ENCODE data around the gene CETP. TPM values are rescaled to one million over a fixed set of nuclear protein-coding genes. Genes with fewer than 3 reads are reported as not detected.
"Not testable (repeated sequence)": the region's sequence is repeated elsewhere in the genome, so short reads cannot be mapped to it uniquely, and the experiment has no call there.

CETP gene
- total and polyA plus RNA-seq, 12 donors = 1.2 to 7.9 (median 2.8) TPM

DNA sequence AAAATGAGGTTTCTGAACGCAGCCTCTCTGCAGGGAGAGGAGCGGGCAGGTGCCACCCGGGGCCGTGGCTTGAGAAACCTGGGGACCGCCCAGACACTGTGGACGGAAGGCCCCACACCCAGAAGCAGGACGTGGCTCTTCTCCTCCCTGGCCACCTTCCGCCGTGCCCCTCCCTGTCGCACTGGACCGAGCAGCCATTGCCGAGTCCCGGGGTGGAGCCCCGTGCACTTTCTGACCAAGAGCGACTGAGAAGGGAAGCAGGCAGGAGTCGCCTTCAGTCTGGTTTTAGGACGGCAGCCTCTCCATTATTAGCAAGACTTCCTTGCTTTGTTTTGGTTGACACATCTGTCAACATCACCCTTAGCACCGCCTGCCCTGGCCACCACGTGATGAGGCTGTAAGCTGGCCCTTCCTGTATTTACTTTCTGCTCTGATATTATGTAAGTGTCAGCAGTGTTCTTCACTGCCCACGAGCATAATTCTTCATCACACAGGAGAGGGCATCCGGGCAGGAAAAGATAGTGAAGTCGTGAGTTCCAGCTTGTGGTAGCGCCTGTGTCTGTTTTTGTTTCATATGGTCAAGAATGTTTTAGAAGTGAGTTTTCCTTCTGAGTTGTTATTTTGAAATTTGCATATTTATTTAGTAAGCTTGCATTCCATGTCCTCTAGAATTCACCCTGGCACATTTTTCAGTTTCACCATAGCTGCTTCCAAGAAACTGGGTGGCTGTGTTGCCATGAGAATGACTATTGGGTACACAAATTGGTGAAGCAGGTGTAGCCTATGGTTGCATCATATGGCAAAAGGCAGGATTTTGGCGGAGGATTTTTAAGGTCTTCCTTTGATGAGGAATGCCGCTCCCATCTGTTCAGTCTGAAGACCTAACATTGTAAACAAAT, 28.8 kb upstream of the CETP start:
- intact Hi-C loops (cut with DNase I) = no loop called here
- peaks cover 18 to 51% of the 10 kb centered on the region in 2 donors for H3K4me1 ChIP-seq (replicated peaks in 1 of 2)
- H3K27me3 ChIP-seq = no peaks in the 10 kb centered on the region
- peak; percentile 78 to 96 (median 88) for DNase-seq
- WGBS, 4 donors = 1 to 5% (median 2%) methylated on average over 11 to 25 of the region's 25 CpGs
- H3K36me3 ChIP-seq (replicated peaks in 1 of 2) = peaks cover 0 to 31% of the 10 kb centered on the region in 2 donors
- H3K9me3 ChIP-seq (replicated peaks in 1 of 3) = no peaks in the 10 kb centered on the region
- peak overlapping the region; percentile 74 to 98 (median 90) for H3K4me3 ChIP-seq
- peak; percentile 16 to 87 for TF ChIP-seq POLR2A (IDR thresholded peaks at IDR 0.05)
- no peak for TF ChIP-seq CTCF (IDR thresholded peaks at IDR 0.05)
- H3K27ac ChIP-seq = peak overlapping the region; percentile 93 to 99 (median 97)

DNA sequence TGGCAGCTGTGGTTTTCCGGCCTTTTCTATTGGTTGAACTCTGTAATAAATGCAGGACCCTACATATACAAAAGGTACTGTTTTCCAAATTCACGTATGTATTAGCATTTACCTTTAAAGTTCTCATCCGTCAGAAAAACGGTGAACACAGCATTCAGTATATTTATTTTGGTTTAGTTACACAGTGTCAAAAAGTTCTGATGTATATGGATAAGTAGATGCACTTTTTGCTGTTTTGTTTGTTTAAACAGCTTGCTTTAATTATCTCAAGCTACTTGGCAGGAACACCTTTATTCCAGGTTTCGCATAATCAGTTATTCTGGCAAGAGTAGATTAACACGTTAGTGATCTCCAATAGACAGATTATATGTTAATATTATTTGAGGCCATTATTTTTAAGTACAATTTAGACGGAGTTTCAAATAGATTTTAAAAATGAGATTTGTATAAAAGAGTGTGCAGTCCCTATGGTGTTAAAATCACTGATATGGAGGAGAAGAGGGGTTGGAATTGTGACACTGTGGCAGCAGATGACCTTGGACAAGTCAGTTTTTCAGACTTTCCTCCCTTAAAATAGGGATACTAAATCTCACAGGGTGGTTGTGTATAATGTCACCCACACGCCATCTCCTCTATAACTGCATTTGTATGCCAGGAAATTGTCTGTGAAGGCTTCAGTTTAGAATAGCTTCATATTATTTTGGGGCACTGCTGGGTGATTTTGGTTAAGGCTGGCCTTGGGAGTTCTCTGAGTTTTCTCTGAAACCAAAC, 27.7 kb upstream of the CETP start:
- WGBS, 4 donors = 10 to 19% (median 12%) methylated on average over 8 of the region's 8 CpGs
- no peak for DNase-seq
- peaks cover 0 to 42% of the 10 kb centered on the region in 2 donors for H3K36me3 ChIP-seq (replicated peaks in 1 of 2)
- H3K4me1 ChIP-seq (replicated peaks in 1 of 2) = peaks cover 18 to 51% of the 10 kb centered on the region in 2 donors
- no peaks in the 10 kb centered on the region for H3K27me3 ChIP-seq
- intact Hi-C loops (cut with DNase I) = no loop called here
- H3K27ac ChIP-seq = peak overlapping the region in 4 of 5 donors; percentile 11 to 99 (median 95)
- H3K4me3 ChIP-seq = peak overlapping the region in 3 of 4 donors; percentile 15 to 94 (median 74)
- no peak for TF ChIP-seq CTCF (IDR thresholded peaks at IDR 0.05)
- TF ChIP-seq POLR2A (IDR thresholded peaks at IDR 0.05) = no peak
- no peaks in the 10 kb centered on the region for H3K9me3 ChIP-seq (replicated peaks in 1 of 3)

DNA sequence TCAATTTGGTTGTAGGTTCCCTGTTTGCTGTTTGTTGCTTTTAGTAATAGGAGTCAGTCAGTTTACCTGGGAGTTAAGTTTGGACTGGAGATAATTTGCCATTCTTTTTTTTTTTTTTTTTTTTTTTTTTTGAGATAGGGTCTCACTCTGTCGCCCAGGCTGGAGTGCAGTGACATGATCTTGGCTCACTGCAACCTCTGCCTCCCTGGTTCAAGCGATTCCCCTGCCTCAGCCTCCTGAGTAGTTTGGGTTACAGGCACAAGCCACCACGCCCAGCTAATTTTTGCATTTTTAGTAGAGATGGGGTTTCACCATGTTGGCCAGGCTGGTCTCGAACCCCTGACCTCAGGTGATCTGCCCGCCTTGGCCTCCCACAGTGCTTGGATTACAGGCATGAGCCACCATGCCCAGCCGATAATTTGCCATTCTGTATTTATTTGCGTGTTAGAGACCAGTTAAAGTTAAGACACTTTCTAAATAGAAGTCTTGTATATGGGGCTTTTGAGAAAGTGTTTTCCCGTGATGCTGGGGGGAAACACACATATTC, 27.1 kb upstream of the CETP start:
- not testable (repeated sequence) for H3K27me3 ChIP-seq; DNase-seq; H3K9me3 ChIP-seq (replicated peaks in 1 of 3)
- Histone ChIP-seq H3K36me3 (replicated peaks in 1 of 2) (peaks cover 0 to 48% of the 10 kb centered on the region in 2 donors), H3K27ac (peak overlapping the region in 1 of 5 donors; percentile 97), H3K4me3 (peak overlapping the region in 2 of 4 donors; percentile 74 to 94), H3K4me1 (replicated peaks in 1 of 2) (peaks cover 18 to 51% of the 10 kb centered on the region in 2 donors)
- intact Hi-C loops (cut with DNase I) = loop anchor here in 1 of 2 donors (5.0 kb wide), 1 partner anchor 58 kb away; no protein-coding TSS in a partner anchor
- 50 to 62% (median 57%) methylated on average over 8 of the region's 8 CpGs for WGBS, 4 donors

- H3K4me1 ChIP-seq (replicated peaks in 1 of 2) = peaks cover 18 to 51% of the 10 kb centered on the region in 2 donors
- H3K4me3 ChIP-seq = peak overlapping the region in 1 of 4 donors; percentile 74
- no peak overlapping the region for H3K27ac ChIP-seq
- no peak for DNase-seq
- WGBS, 4 donors = 40 to 62% (median 50%) methylated on average over 5 of the region's 5 CpGs
- intact Hi-C loops (cut with DNase I) = loop anchor here in 1 of 2 donors (5.0 kb wide), 1 partner anchor 57 kb away; no protein-coding TSS in a partner anchor
- peaks cover 0 to 54% of the 10 kb centered on the region in 2 donors for H3K36me3 ChIP-seq (replicated peaks in 1 of 2)
- no peaks in the 10 kb centered on the region for H3K9me3 ChIP-seq (replicated peaks in 1 of 3)
- no peak for TF ChIP-seq POLR2A (IDR thresholded peaks at IDR 0.05)
- TF ChIP-seq CTCF (IDR thresholded peaks at IDR 0.05) = no peak
- H3K27me3 ChIP-seq = no peaks in the 10 kb centered on the region
Observed at GRCh38 chr16:56935201-56935600, 26.5 kb upstream of the CETP start.

Data from adrenal gland (tissue), 12 donors.